Measurements from ENCODE around the gene GPN1.
"Not testable (repeated sequence)": the region's sequence is repeated elsewhere in the genome, so short reads cannot be mapped to it uniquely, and the experiment has no call there.

- TF ChIP-seq AFF4 (CRISPR knock-in tag; IDR thresholded peaks at IDR 0.05; ENCODE audit: borderline replicate concordance); CTCF (IDR thresholded peaks at IDR 0.05); ZBTB43 (CRISPR knock-in tag; IDR thresholded peaks at IDR 0.05); SP1 (CRISPR knock-in tag; conservative IDR thresholded peaks at IDR 0.05); MAX (CRISPR knock-in tag; IDR thresholded peaks at IDR 0.05); ZBTB21 (CRISPR knock-in tag; IDR thresholded peaks at IDR 0.05; ENCODE audit: borderline replicate concordance): not testable (repeated sequence)
Measured at GRCh38 chr2:27685006-27685405, 56.2 kb downstream of the GPN1 start.
